HL-60 (cell line): ENCODE measurements around the gene CYP27A1.

Experiments
- CTCF ChIP-seq: IDR thresholded peaks from one replicate; pipeline ENCODE4 v1.5.1; 2011; ENCODE audit warnings: low read length, control low read depth, inconsistent platforms; ENCODE audit not compliant: insufficient read depth
- POLR2AphosphoS5 ChIP-seq: IDR thresholded peaks from 2 replicates; pipeline ENCODE4 v1.6.1; 2012; ENCODE audit warnings: low read depth
- SPI1 ChIP-seq: IDR thresholded peaks from 2 replicates; pipeline ENCODE4 v1.6.1; 2012; ENCODE audit warnings: low read depth, mild to moderate bottlenecking, borderline replicate concordance

- TF ChIP-seq CTCF: no peak
- no peak for TF ChIP-seq POLR2AphosphoS5
- TF ChIP-seq SPI1: no peak
Observed at GRCh38 chr2:218781691-218782527, at the start of gene CYP27A1.
